GM18951 (cell line): ENCODE measurements around the gene CSPG5.

Experiments used
- POLR2A ChIP-seq: IDR thresholded peaks from 4 replicates; pipeline ENCODE4 v1.6.1; 2011; ENCODE audit warnings: mild to moderate bottlenecking; ENCODE audit not compliant: insufficient read length, insufficient read depth; ENCODE audit errors: extremely low read depth
- in situ Hi-C: fragments of 300-500 bp; cut with MboI; formaldehyde crosslinking; loops from one replicate; pipeline ENCODE4 v1.12.0; 2022; ENCODE audit warnings: low sequenced_read_pairs, mixed read lengths, inconsistent platforms; ENCODE audit not compliant: unreplicated experiment

Gene CSPG5

GRCh38 chr3:47578691-47579632, at the start of gene CSPG5:
TSS of gene CSPG5 (minus strand) at chr3:47578865. CDS start at chr3:47578693, 172 bp downstream.
- in situ Hi-C loops: no loop called here

DNA sequence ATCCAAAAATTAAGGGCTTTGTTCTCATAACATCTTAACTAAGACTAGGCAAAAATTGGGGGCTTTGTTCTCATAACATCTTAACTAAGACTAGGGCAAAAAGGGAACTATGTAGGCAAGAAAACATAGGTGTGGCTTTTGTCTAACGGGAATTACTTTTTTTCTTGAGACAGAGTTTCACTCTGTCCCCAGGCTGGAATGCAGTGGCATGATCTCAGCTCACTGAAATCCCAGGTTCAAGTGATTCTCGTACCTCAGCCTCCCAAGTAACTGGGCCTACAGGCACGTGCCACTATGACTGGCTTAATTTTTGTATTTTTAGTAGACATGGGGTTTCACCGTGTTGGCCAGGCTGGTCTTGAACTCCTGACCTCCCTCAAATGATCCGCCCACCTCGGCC, 49.8 kb upstream of the CSPG5 start:
- in situ Hi-C loops: no loop called here
- TF ChIP-seq POLR2A: no peak

More at GRCh38 chr3:47578691-47579632, at the start of gene CSPG5:
- no peak for TF ChIP-seq POLR2A

GRCh38 chr3:47622671-47623461, 44.2 kb upstream of the CSPG5 start:
- no peak for TF ChIP-seq POLR2A
- in situ Hi-C loops: no loop called here

DNA sequence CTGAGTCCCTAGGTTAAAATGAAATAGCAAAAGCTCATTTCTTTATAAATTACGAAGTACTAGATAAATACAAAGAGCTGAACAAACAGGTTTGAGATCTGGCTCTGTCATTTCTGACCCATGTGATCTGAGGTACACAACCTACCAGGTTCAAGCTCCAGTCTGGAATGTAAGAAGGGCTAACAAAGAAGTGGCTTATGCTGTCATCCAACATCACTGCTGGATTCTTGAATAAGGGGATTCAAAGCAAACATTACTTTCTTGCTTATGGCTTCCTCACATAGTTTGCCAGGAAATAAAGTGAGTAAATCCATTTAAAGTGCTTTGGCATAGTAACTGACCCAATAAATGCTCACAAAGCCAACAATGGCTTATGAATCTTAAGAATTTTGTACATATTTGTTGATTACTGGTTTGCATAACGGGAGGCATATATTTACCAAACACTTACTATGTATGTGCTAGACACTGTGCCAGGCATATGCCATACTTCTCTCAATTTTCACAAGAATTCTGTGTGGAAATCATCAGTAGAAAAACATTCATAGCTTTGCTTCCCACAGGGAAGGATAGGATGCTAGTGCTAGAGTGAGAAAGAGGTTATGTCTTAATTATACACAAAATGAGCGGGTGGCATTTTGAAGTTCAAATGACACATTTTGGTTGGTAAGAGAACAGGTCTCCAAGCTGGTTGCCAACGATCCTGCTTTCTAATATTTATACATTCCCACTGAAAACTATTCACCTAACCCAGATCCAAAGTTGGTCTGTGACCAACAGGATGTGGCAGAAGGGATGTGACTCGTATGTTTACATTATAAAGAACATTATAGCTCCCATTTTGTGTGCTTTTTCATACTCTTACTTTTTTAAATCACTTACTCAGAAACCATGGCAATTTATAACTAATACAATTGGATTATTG, 38.7 kb upstream of the CSPG5 start:
- in situ Hi-C loops: no loop called here
- no peak for TF ChIP-seq POLR2A

DNA sequence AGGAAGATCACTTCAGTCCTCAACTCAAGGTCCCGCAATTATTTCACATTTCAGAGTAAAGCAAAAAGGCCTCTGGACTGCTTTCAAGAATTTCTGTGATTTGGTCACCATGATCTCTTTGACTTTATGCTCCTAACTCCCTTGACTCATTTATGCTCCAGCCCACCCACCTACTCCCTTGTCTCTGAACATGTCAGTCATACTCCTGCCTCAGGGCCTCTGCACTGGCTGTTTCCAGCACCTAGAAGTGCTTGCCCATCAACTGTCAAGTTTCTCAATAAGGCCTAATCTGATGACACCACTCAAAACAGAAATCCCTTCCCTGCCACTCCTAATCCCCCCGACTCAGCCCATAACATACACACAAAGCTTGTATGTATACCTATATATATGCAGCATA, 36.1 kb upstream of the CSPG5 start:
- no peak for TF ChIP-seq POLR2A
- in situ Hi-C loops: no loop called here

- no peak for TF ChIP-seq POLR2A
- in situ Hi-C loops: no loop called here
Observed at GRCh38 chr3:47613722-47614121, 35.1 kb upstream of the CSPG5 start.

DNA sequence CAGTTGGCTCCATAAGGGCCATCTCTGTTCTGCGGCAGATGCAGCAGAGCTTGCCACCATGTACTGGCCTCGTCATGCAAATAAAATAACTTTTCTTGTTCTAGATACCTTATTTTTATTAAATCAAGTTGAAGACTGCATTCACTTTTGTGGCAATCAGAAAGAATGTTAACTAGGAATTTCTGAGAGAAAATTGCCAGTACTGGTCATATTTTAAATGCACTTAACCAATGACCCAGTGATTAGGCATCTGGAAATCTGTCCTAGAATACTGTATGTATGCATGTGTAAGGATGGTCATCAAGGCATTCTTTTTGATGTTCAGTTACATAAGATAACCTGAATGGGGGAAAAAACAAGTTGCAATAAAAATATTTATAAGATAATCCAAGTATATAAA, 34.2 kb upstream of the CSPG5 start:
- no peak for TF ChIP-seq POLR2A
- in situ Hi-C loops: no loop called here

DNA sequence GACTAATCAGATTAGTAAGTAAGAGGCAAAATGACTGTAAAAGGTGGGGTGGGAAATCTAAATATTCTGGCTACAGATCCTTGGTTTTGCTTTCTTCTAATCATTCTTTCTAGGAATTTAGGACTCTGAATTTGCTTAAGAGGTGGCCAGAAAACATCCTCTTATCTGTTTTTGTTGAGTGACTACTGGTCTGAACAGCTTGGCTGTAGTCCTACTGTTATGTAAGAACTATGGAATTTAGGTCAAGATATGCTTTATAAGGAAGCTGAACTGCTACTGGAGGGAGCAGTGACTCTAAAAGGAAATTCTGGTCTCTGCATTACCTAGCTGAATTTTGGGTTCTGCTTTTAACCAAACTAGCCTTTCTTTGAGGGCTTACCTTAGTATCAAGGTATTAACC, 33.5 kb upstream of the CSPG5 start:
- TF ChIP-seq POLR2A: no peak
- in situ Hi-C loops: no loop called here

DNA sequence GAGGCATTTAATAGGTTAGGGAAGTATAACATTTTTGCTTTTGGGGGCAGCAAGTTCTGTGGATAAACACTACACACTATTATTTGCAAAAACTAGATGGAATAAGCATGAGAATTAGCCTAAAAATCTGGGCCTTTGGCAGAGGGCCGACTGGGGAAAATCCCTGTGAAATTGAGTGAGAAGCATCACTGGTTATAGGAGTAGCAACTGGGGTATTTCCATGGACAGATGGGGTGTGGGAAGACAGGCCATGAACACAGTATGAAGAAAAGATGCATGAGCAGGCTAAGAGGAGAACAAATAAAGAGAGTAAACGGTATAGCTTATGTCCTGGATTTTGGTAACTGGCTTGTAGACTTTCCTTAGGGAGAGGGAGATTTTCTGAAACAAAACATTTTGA, 32.9 kb upstream of the CSPG5 start:
- in situ Hi-C loops: no loop called here
- no peak for TF ChIP-seq POLR2A

- no peak for TF ChIP-seq POLR2A
- in situ Hi-C loops: no loop called here
Observed at GRCh38 chr3:47610583-47610982, 31.9 kb upstream of the CSPG5 start.

GRCh38 chr3:47607335-47607734, 28.7 kb upstream of the CSPG5 start:
- in situ Hi-C loops: no loop called here
- no peak for TF ChIP-seq POLR2A

- no peak for TF ChIP-seq POLR2A
- in situ Hi-C loops: no loop called here
Observed at GRCh38 chr3:47606165-47606564, 27.5 kb upstream of the CSPG5 start.

GRCh38 chr3:47605652-47606051, 27.0 kb upstream of the CSPG5 start:
- in situ Hi-C loops: no loop called here
- TF ChIP-seq POLR2A: no peak

GRCh38 chr3:47604145-47604544, 25.5 kb upstream of the CSPG5 start:
- TF ChIP-seq POLR2A: no peak
- in situ Hi-C loops: no loop called here
